ENCODE data around the gene ENTHD1. TPM values are rescaled to one million over a fixed set of nuclear protein-coding genes. Genes with fewer than 3 reads are reported as not detected.

ENTHD1 gene
- total RNA-seq, 2 donors from 2014 or later: 0.09 to 5.1 TPM

DNA sequence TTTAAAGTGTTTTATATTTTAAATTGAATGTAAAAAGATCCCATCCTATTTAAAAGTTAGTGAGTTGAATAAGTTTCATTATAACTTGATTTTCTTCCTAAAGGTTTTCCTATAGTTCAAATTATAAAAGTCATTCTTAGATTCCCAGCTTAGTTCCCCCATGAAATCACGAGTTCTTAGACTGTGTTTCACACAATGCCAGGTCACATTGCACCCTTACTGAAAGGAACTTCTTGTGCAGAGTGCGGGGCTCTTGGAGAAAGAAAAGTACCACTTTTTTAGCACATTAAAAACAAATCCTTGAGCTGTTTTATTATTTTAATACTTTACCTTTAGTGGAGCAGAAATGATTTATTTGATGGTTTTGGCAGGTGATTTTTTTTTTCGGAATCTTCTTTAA lies 22.9 kb upstream of the ENTHD1 start:
- H3K36me3 ChIP-seq: no peaks in the 10 kb centered on the region
- H3K27ac ChIP-seq: no peak overlapping the region
- no peak overlapping the region for H3K4me3 ChIP-seq
- no peaks in the 10 kb centered on the region for H3K4me1 ChIP-seq (replicated peaks)
- 73% methylated on average over 3 of the region's 3 CpGs for WGBS
- no peaks in the 10 kb centered on the region for H3K27me3 ChIP-seq (replicated peaks; ENCODE audit: insufficient read depth)
- no peaks in the 10 kb centered on the region for H3K9me3 ChIP-seq
- no peak for DNase-seq (ENCODE audit: low spot score)
- TF ChIP-seq POLR2AphosphoS5 (IDR thresholded peaks at IDR 0.05) (no peak), POLR2A (IDR thresholded peaks at IDR 0.05) (no peak)
- TF ChIP-seq, protein P1, sequence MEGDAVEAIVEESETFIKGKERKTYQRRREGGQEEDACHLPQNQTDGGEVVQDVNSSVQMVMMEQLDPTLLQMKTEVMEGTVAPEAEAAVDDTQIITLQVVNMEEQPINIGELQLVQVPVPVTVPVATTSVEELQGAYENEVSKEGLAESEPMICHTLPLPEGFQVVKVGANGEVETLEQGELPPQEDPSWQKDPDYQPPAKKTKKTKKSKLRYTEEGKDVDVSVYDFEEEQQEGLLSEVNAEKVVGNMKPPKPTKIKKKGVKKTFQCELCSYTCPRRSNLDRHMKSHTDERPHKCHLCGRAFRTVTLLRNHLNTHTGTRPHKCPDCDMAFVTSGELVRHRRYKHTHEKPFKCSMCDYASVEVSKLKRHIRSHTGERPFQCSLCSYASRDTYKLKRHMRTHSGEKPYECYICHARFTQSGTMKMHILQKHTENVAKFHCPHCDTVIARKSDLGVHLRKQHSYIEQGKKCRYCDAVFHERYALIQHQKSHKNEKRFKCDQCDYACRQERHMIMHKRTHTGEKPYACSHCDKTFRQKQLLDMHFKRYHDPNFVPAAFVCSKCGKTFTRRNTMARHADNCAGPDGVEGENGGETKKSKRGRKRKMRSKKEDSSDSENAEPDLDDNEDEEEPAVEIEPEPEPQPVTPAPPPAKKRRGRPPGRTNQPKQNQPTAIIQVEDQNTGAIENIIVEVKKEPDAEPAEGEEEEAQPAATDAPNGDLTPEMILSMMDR (IDR thresholded peaks at IDR 0.05): no peak
- intact Hi-C loops (cut with DNase I): no loop called here

DNA sequence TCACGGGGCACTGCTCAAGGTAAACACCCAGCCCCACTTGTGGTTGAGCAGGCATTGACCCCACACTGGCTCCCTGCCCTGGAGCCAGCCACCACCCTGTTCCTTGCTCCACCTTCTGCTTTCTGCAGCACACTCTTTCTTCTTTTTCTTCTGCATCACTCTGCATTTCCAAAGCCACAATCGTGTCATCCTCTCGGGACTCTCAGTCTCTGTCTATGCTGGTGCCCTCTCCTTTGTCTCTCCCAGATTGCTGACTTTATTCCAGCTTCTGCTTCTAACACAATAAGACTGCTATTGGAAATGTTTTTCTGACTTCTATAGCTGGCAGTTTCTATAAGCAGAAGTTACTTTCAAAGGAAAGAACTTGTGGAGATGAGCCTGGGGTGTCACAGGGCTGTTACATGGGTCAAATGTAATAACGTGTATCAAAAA lies 21.8 kb upstream of the ENTHD1 start:
- intact Hi-C loops (cut with DNase I): no loop called here
- 61% methylated on average over 4 of the region's 4 CpGs for WGBS
- no peak overlapping the region for H3K27ac ChIP-seq

DNA sequence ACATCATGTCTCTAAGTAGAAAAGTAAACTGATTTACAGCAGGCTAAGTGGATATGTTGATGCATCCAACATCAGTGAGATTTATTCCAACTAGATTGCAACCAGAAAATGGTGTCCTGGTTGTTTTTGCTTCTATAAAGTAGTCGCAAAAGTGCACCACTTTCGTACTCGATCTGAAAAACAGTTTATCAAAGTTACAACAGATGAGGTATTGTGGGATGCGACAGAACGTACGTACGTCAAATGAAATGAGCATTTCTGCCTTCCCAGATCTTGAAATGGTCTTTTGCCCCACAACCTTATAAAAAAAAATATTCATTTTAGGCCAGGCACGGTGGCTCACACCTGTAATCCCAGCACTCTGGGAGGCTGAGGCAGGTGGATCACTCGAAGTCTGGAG lies 21.0 kb upstream of the ENTHD1 start:
- no peak for DNase-seq (ENCODE audit: low spot score)
- H3K27me3 ChIP-seq (replicated peaks; ENCODE audit: insufficient read depth): no peaks in the 10 kb centered on the region
- H3K4me3 ChIP-seq: no peak overlapping the region

More for the DNA sequence above, 21.8 kb upstream of the ENTHD1 start:
- no peak overlapping the region for H3K4me3 ChIP-seq
- DNase-seq (ENCODE audit: low spot score): no peak
- H3K9me3 ChIP-seq: no peaks in the 10 kb centered on the region
- H3K27me3 ChIP-seq (replicated peaks; ENCODE audit: insufficient read depth): no peaks in the 10 kb centered on the region
- H3K36me3 ChIP-seq: no peaks in the 10 kb centered on the region
- TF ChIP-seq, protein P1 (IDR thresholded peaks at IDR 0.05): no peak
- TF ChIP-seq POLR2AphosphoS5 (IDR thresholded peaks at IDR 0.05) (no peak), POLR2A (IDR thresholded peaks at IDR 0.05) (no peak)
- no peaks in the 10 kb centered on the region for H3K4me1 ChIP-seq (replicated peaks)

DNA sequence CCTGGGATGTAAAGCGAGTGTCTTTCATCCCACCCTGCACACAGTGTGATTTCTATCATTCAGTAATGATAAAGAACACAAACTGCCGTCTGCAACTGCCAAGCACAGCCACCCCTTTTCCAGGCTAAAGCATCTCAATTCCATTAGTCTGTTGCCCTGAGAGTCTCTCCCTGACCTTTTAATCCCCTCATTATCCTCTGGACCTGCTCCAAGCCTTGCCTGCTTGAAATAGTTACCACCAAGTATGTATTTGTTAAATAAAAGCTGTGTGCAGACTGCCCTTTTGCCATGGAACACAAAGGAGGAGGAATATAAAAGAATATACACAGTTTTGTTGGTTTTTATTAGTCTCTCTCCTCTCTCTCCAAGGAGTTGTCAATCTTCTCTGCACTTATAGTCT lies 20.3 kb upstream of the ENTHD1 start:
- H3K4me1 ChIP-seq (replicated peaks): no peaks in the 10 kb centered on the region

More for the DNA sequence above, 21.0 kb upstream of the ENTHD1 start:
- Histone ChIP-seq H3K9me3 (no peaks in the 10 kb centered on the region), H3K27ac (no peak overlapping the region), H3K36me3 (no peaks in the 10 kb centered on the region), H3K4me1 (replicated peaks) (no peaks in the 10 kb centered on the region)
- intact Hi-C loops (cut with DNase I): no loop called here
- 95% methylated on average over 9 of the region's 9 CpGs for WGBS
- TF ChIP-seq POLR2A (IDR thresholded peaks at IDR 0.05): no peak
- no peak for TF ChIP-seq POLR2AphosphoS5 (IDR thresholded peaks at IDR 0.05)
- TF ChIP-seq, protein P1 (IDR thresholded peaks at IDR 0.05): no peak

DNA sequence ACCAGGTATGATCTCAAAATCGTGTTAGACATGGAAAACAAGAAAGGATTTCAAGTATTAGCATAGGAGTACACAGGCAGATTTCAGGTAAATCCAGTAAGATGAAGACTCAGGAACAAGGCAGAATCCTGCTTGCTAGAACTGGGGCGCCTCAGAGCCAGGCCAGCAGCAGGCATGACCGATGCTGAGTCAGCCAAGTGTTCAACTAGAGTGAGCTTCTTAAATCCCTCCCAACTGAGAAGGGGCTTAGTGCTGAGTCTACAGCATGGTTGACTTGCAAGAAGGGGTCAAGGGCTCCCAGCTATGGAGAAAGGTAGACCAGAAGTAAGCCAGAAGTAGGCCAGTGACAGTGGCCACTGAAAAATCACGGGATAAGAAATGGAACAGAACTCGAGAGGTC lies 19.8 kb upstream of the ENTHD1 start:
- TF ChIP-seq POLR2AphosphoS5 (IDR thresholded peaks at IDR 0.05) (no peak), POLR2A (IDR thresholded peaks at IDR 0.05) (no peak)
- TF ChIP-seq, protein P1 (IDR thresholded peaks at IDR 0.05): no peak
- no peaks in the 10 kb centered on the region for H3K4me1 ChIP-seq (replicated peaks)
- H3K27ac ChIP-seq: no peak overlapping the region

More for the DNA sequence above, 20.3 kb upstream of the ENTHD1 start:
- no peak overlapping the region for H3K27ac ChIP-seq
- intact Hi-C loops (cut with DNase I): no loop called here
- TF ChIP-seq POLR2A (IDR thresholded peaks at IDR 0.05) (no peak), POLR2AphosphoS5 (IDR thresholded peaks at IDR 0.05) (no peak)
- TF ChIP-seq, protein P1 (IDR thresholded peaks at IDR 0.05): no peak
- 85% methylated on average over 2 of the region's 2 CpGs for WGBS
- H3K4me3 ChIP-seq: no peak overlapping the region
- H3K27me3 ChIP-seq (replicated peaks; ENCODE audit: insufficient read depth): no peaks in the 10 kb centered on the region
- no peaks in the 10 kb centered on the region for H3K36me3 ChIP-seq
- H3K9me3 ChIP-seq: no peaks in the 10 kb centered on the region
- DNase-seq (ENCODE audit: low spot score): no peak

More for the DNA sequence above, 19.8 kb upstream of the ENTHD1 start:
- 90% methylated on average over 5 of the region's 5 CpGs for WGBS
- no peaks in the 10 kb centered on the region for H3K9me3 ChIP-seq
- no peak overlapping the region for H3K4me3 ChIP-seq
- DNase-seq (ENCODE audit: low spot score): no peak
- intact Hi-C loops (cut with DNase I): no loop called here
- H3K36me3 ChIP-seq: no peaks in the 10 kb centered on the region
- no peaks in the 10 kb centered on the region for H3K27me3 ChIP-seq (replicated peaks; ENCODE audit: insufficient read depth)
